Fibroblast of the aortic adventitia (primary cell): Measurements from ENCODE around the gene LIMS2. TPM values are rescaled to one million over a fixed set of nuclear protein-coding genes. Genes with fewer than 3 reads are reported as not detected.

Source experiments
- DNase-seq: peaks from one replicate; pipeline ENCODE4 v3.0.0-alpha.2; 2010; ENCODE audit warnings: low read depth
- H3K4me3 ChIP-seq: 2 replicates; pipeline ENCODE4 v1.5.1; 2011; ENCODE audit warnings: low read depth, mild to moderate bottlenecking, control low read depth, low read length, moderate library complexity
- CTCF ChIP-seq: IDR thresholded peaks from 2 replicates; pipeline ENCODE4 v1.5.1; 2011; ENCODE audit warnings: mild to moderate bottlenecking, low read length, control low read depth, inconsistent platforms; ENCODE audit not compliant: insufficient read depth
- total RNA-seq: library from RNA; depleted of rRNA; stranded (reverse); fragments of >200 nt; gene quantifications from 2 replicates; pipeline ENCODE4 v1.2.3, GENCODE V29; 2012; ENCODE audit warnings: low replicate concordance

Gene LIMS2
- total RNA-seq, 1 donor, result 7.8 TPM

- H3K4me3 ChIP-seq, result no peak overlapping the region
- TF ChIP-seq CTCF, result peak; percentile 26
- no peak for DNase-seq
These were observed 35.0 kb downstream of the LIMS2 start for GRCh38 chr2:127640082-127641072.

- no peak for DNase-seq
- no peak for TF ChIP-seq CTCF
- no peak overlapping the region for H3K4me3 ChIP-seq
These were observed 36.2 kb downstream of the LIMS2 start for GRCh38 chr2:127639111-127639474.

- TF ChIP-seq CTCF, result no peak
- DNase-seq, result no peak
- H3K4me3 ChIP-seq, result no peak overlapping the region
These were observed 36.8 kb downstream of the LIMS2 start for GRCh38 chr2:127638361-127639110.

GRCh38 chr2:127637725-127638252 lies 37.5 kb downstream of the LIMS2 start:
- peak; percentile 80 for DNase-seq
- no peak for TF ChIP-seq CTCF
- H3K4me3 ChIP-seq, result no peak overlapping the region

- DNase-seq, result no peak
- H3K4me3 ChIP-seq, result no peak overlapping the region
- no peak for TF ChIP-seq CTCF
These were observed 38.1 kb downstream of the LIMS2 start for GRCh38 chr2:127637236-127637630.

GRCh38 chr2:127636248-127637235 lies 38.8 kb downstream of the LIMS2 start:
- TF ChIP-seq CTCF, result no peak
- H3K4me3 ChIP-seq, result no peak overlapping the region
- no peak for DNase-seq
